CD14-positive monocyte (primary cell): ENCODE data around the gene NAGPA. TPM values are rescaled to one million over a fixed set of nuclear protein-coding genes. Genes with fewer than 3 reads are reported as not detected.

Experiments
- DNase-seq, 3 donors: peaks; one replicate each; pipeline ENCODE4 v3.0.0-alpha.2; 2011 to 2022
- H2AFZ ChIP-seq: 2 replicates; pipeline ENCODE4 v1.6.0; 2012; ENCODE audit warnings: mild to moderate bottlenecking, low read depth, low read length, inconsistent platforms; ENCODE audit not compliant: insufficient read depth, poor library complexity, severe bottlenecking
- H3K27ac ChIP-seq, 2 donors: 1 replicate in 1 of 2; 2 replicates in 1 of 2; pipeline ENCODE4 v1.5.1; 2012 to 2013; ENCODE audit warnings: low read length in 2 of 2, control low read depth in 1 of 2, inconsistent platforms in 1 of 2, low read depth in 1 of 2, mild to moderate bottlenecking in 1 of 2
- H3K27me3 ChIP-seq, 2 donors: one replicate each; pipeline versions ENCODE4 v1.6.0 to v1.6.1; 2011 to 2013; ENCODE audit warnings: low read length in 2 of 2; ENCODE audit not compliant: control insufficient read depth in 2 of 2, insufficient read depth in 2 of 2
- H3K36me3 ChIP-seq, 2 donors: replicated peaks in 1 of 2; 1 replicate in 1 of 2; 2 replicates in 1 of 2; pipeline versions ENCODE4 v1.5.1 to v1.6.1; 2012 to 2013; ENCODE audit warnings: low read length in 2 of 2, control low read depth in 1 of 2, inconsistent platforms in 1 of 2, mild to moderate bottlenecking in 1 of 2; ENCODE audit not compliant: insufficient read depth in 2 of 2, control insufficient read depth in 1 of 2
- H3K4me1 ChIP-seq, 2 donors: 1 replicate in 1 of 2; 2 replicates in 1 of 2; pipeline versions ENCODE4 v1.5.1 to v1.6.1; 2012 to 2013; ENCODE audit warnings: low read length in 2 of 2, control low read depth in 1 of 2, inconsistent platforms in 1 of 2, mild to moderate bottlenecking in 1 of 2, moderate library complexity in 1 of 2; ENCODE audit not compliant: insufficient read depth in 2 of 2, control insufficient read depth in 1 of 2
- H3K4me2 ChIP-seq: replicated peaks from 2 replicates; pipeline ENCODE3; 2012; ENCODE audit warnings: low read length, moderate library complexity, mild to moderate bottlenecking; ENCODE audit not compliant: poor library complexity, severe bottlenecking; ENCODE audit errors: extremely low read depth
- H3K4me3 ChIP-seq, 3 experiments: fragments of 200-600 bp in 1 of 3; sonication (generic) in 1 of 3; replicated peaks in 1 of 3; 1 replicate in 2 of 3; 2 replicates in 1 of 3; pipeline ENCODE4 v1.5.1; 2011 to 2013; ENCODE audit warnings: low read length in 3 of 3, mild to moderate bottlenecking in 3 of 3, control low read depth in 2 of 3, low read depth in 2 of 3, inconsistent platforms in 1 of 3, moderate library complexity in 1 of 3
- H3K79me2 ChIP-seq: 2 replicates; pipeline ENCODE4 v1.6.0; 2012; ENCODE audit warnings: mild to moderate bottlenecking, control low read depth, inconsistent platforms, low read length, moderate library complexity; ENCODE audit not compliant: insufficient read depth
- H3K9ac ChIP-seq: 2 replicates; pipeline ENCODE4 v1.6.0; 2017; ENCODE audit warnings: low read length, mild to moderate bottlenecking; ENCODE audit not compliant: insufficient read depth, poor library complexity, severe bottlenecking
- H3K9me3 ChIP-seq, 2 donors: replicated peaks in 1 of 2; 1 replicate in 1 of 2; 2 replicates in 1 of 2; pipeline versions ENCODE4 v1.5.1 to v1.6.1; 2012 to 2013; ENCODE audit warnings: low read length in 2 of 2, control low read depth in 1 of 2; ENCODE audit not compliant: control insufficient read depth in 1 of 2, insufficient read depth in 1 of 2
- H4K20me1 ChIP-seq: 2 replicates; pipeline ENCODE4 v1.6.0; 2012; ENCODE audit warnings: mild to moderate bottlenecking, low read length, control low read depth, moderate library complexity; ENCODE audit not compliant: insufficient read depth
- H3K27ac Mint-ChIP-seq, 7 donors: one replicate each; pipeline ENCODE4 v1.8.0; 2020; ENCODE audit warnings: mild to moderate bottlenecking in 7 of 7, mixed read lengths in 7 of 7, moderate library complexity in 6 of 7, inconsistent platforms in 2 of 7
- H3K27me3 Mint-ChIP-seq, 3 donors: one replicate each; pipeline ENCODE4 v1.8.0; 2021 to 2022; ENCODE audit warnings: low read depth in 3 of 3, mild to moderate bottlenecking in 3 of 3, mixed read lengths in 3 of 3, moderate library complexity in 3 of 3, inconsistent platforms in 1 of 3
- H3K36me3 Mint-ChIP-seq, 2 donors: one replicate each; pipeline ENCODE4 v1.8.0; 2020; ENCODE audit warnings: mixed read lengths in 2 of 2, inconsistent platforms in 1 of 2, mild to moderate bottlenecking in 1 of 2
- H3K4me1 Mint-ChIP-seq: one replicate; pipeline ENCODE4 v1.8.0; 2020; ENCODE audit warnings: mild to moderate bottlenecking, mixed read lengths
- H3K4me3 Mint-ChIP-seq, 2 donors: one replicate each; pipeline ENCODE4 v1.8.0; 2020; ENCODE audit warnings: mild to moderate bottlenecking in 2 of 2, mixed read lengths in 2 of 2, moderate library complexity in 1 of 2
- H3K9me3 Mint-ChIP-seq, 7 donors: one replicate each; pipeline ENCODE4 v1.8.0; 2020 to 2022; ENCODE audit warnings: mixed read lengths in 7 of 7, mild to moderate bottlenecking in 6 of 7, moderate library complexity in 6 of 7, inconsistent platforms in 2 of 7
- WGBS: methylation state at CpG from one replicate; pipeline ENCODE4 v1.1.5; 2013; ENCODE audit warnings: missing lambda C conversion rate; ENCODE audit not compliant: insufficient coverage; 5-methylcytosine and 5-hydroxymethylcytosine counted together
- intact Hi-C, 2 donors: fragments of 100-400 bp; cut with micrococcal nuclease; formaldehyde crosslinking; loops; one replicate each; pipeline versions ENCODE4 v1.15.0 to v1.15.1; 2023
- polyA plus RNA-seq, 3 donors: library from polyadenylated mRNA; depleted of rRNA in 1 of 3; unstranded in 2 of 3; stranded (reverse) in 1 of 3; fragments of 300-500 nt in 2 of 3; fragments of >200 nt in 1 of 3; fragmentation: Illumina TruSeq in 2 of 3; gene quantifications; 1 replicate in 2 of 3; 2 replicates in 1 of 3; pipeline ENCODE4 v1.2.3, GENCODE V29; 2012 to 2021
- TF ChIP-seq, protein P1 (sequence below): fragments of 200-600 bp; IDR thresholded peaks from one replicate; pipeline ENCODE4 v1.8.0; 2022; ENCODE audit warnings: antibody characterized with exemption, mild to moderate bottlenecking

NAGPA gene
- polyA plus RNA-seq, 3 donors: 44.1 to 51.5 (median 44.9) TPM

DNA sequence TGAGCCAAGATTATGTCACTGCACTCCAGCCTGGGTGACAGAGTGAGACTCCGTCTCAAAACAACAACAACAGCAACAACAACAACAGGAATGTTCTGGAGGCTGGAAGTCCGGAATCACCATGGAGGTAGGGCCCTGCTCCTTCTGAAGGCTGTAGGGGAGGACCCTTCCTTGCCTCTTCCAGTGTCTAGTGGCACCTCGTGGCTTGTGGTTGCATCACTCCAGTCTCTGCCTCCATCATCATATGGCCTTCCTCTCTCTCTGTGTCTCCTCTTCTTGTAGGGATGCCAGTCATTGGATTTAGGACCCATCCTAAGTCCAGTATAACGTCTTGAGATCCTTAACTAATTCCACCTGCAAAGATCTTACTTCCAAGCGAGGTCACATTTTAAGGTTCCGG lies 14.0 kb downstream of the NAGPA start:
- Mint-ChIP-seq H3K27ac (no peak overlapping the region), H3K4me1 (no peaks in the 10 kb centered on the region), H3K36me3 (peaks cover 6% of the 10 kb centered on the region in 2 donors), H3K9me3 (peaks cover 0 to 4% (median 0%) of the 10 kb centered on the region in 7 donors), H3K4me3 (no peak overlapping the region), H3K27me3 (peaks cover 0 to 6% (median 5%) of the 10 kb centered on the region in 3 donors)
- 50% methylated on average over 1 of the region's 6 CpGs for whole genome bisulfite sequencing
- no peaks in the 10 kb centered on the region for H3K4me1 ChIP-seq
- H2AFZ ChIP-seq: no peak overlapping the region
- H3K9me3 ChIP-seq: peaks cover 0 to 6% of the 10 kb centered on the region in 2 donors
- TF ChIP-seq, protein P1, sequence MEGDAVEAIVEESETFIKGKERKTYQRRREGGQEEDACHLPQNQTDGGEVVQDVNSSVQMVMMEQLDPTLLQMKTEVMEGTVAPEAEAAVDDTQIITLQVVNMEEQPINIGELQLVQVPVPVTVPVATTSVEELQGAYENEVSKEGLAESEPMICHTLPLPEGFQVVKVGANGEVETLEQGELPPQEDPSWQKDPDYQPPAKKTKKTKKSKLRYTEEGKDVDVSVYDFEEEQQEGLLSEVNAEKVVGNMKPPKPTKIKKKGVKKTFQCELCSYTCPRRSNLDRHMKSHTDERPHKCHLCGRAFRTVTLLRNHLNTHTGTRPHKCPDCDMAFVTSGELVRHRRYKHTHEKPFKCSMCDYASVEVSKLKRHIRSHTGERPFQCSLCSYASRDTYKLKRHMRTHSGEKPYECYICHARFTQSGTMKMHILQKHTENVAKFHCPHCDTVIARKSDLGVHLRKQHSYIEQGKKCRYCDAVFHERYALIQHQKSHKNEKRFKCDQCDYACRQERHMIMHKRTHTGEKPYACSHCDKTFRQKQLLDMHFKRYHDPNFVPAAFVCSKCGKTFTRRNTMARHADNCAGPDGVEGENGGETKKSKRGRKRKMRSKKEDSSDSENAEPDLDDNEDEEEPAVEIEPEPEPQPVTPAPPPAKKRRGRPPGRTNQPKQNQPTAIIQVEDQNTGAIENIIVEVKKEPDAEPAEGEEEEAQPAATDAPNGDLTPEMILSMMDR: no peak
- no peak for DNase-seq
- no peaks in the 10 kb centered on the region for H4K20me1 ChIP-seq
- no peak overlapping the region for H3K4me3 ChIP-seq
- H3K4me2 ChIP-seq: no peak overlapping the region
- H3K79me2 ChIP-seq: no peaks in the 10 kb centered on the region
- no peak overlapping the region for H3K27ac ChIP-seq
- intact Hi-C loops: no loop called here
- H3K36me3 ChIP-seq: peaks cover 0 to 5% of the 10 kb centered on the region in 2 donors
- no peak overlapping the region for H3K9ac ChIP-seq
- no peaks in the 10 kb centered on the region for H3K27me3 ChIP-seq

DNA sequence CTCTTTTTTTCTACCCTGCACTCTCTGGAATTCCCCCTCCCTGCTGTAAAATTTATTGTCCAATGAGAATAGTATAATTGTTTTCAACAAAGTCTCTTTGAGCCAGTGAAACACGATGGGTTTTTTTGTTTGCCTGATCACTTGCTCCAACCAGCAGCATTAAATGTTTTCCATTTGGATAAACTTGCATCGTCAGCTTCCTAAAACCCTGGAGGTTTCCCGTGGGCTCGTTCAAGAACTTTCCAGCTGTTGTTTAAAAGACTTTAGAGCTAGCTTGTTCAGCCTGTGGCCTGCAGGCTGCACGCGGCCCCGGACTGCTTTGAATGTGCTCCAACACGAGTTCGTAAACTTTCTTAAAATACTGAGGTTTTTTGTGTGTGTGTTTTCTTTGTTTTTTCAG lies 14.9 kb downstream of the NAGPA start:
- Histone ChIP-seq H3K9ac (no peak overlapping the region), H3K27ac (no peak overlapping the region), H3K4me1 (no peaks in the 10 kb centered on the region), H3K36me3 (no peaks in the 10 kb centered on the region), H4K20me1 (no peaks in the 10 kb centered on the region), H3K4me3 (no peak overlapping the region), H2AFZ (no peak overlapping the region), H3K27me3 (no peaks in the 10 kb centered on the region), H3K4me2 (no peak overlapping the region), H3K9me3 (peaks cover 0 to 6% of the 10 kb centered on the region in 2 donors), H3K79me2 (no peaks in the 10 kb centered on the region)
- no peak for DNase-seq
- intact Hi-C loops: no loop called here
- Mint-ChIP-seq H3K4me1 (no peaks in the 10 kb centered on the region), H3K27me3 (peaks cover 0 to 7% (median 6%) of the 10 kb centered on the region in 3 donors), H3K36me3 (no peaks in the 10 kb centered on the region), H3K4me3 (no peak overlapping the region), H3K27ac (no peak overlapping the region), H3K9me3 (peaks cover 0 to 4% (median 0%) of the 10 kb centered on the region in 7 donors)
- TF ChIP-seq, protein P1: no peak
- 85% methylated on average over 6 of the region's 9 CpGs for WGBS
